ENCODE data around the gene KRTAP13-3. TPM values are rescaled to one million over a fixed set of nuclear protein-coding genes. Genes with fewer than 3 reads are reported as not detected.

The KRTAP13-3 gene
- total RNA-seq, 3 donors from 2014 or later = not detected

DNA sequence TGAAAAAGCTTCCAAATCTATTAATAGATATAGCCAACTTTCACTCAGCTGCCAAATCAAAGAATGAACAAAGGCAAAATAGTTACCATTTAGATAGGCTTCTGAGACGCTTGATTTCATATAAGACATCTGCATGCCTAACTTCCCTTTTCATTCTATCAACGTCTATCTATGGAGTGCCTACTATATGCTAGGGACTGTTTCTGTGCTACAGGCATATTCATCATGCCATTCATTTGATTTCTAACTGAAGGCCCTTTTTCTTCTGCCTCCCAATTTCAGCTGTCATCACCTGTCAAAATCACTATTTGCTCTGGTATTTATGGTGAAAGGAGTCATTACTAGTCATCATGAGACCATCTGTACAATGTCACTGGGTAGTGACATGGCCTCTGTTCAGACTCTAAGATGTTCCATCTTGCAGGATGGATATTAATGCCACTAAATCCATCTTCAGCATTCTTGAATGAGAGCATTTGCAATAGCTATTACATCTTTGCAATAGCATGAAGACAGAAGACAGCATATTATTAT, 34.2 kb downstream of the KRTAP13-3 start:
- H3K9me3 ChIP-seq = peaks cover 0 to 8% of the 10 kb centered on the region in 2 donors
- H3K27ac ChIP-seq = no peak overlapping the region
- no peak for DNase-seq (ENCODE audit: low spot score in 2 of 2)
- H3K4me1 ChIP-seq = no peaks in the 10 kb centered on the region
- TF ChIP-seq, protein P1, sequence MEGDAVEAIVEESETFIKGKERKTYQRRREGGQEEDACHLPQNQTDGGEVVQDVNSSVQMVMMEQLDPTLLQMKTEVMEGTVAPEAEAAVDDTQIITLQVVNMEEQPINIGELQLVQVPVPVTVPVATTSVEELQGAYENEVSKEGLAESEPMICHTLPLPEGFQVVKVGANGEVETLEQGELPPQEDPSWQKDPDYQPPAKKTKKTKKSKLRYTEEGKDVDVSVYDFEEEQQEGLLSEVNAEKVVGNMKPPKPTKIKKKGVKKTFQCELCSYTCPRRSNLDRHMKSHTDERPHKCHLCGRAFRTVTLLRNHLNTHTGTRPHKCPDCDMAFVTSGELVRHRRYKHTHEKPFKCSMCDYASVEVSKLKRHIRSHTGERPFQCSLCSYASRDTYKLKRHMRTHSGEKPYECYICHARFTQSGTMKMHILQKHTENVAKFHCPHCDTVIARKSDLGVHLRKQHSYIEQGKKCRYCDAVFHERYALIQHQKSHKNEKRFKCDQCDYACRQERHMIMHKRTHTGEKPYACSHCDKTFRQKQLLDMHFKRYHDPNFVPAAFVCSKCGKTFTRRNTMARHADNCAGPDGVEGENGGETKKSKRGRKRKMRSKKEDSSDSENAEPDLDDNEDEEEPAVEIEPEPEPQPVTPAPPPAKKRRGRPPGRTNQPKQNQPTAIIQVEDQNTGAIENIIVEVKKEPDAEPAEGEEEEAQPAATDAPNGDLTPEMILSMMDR (IDR thresholded peaks at IDR 0.05) = no peak
- no peak for TF ChIP-seq POLR2A (IDR thresholded peaks at IDR 0.05)
- no peak for TF ChIP-seq POLR2AphosphoS5 (IDR thresholded peaks at IDR 0.05)
- intact Hi-C loops (cut with DNase I; ENCODE audit: low total_unique reads) = loop anchor here (5.0 kb wide), 1 partner anchor 114 kb away; no protein-coding TSS in a partner anchor
- no peak overlapping the region for H3K4me3 ChIP-seq
- H3K36me3 ChIP-seq = no peaks in the 10 kb centered on the region
- H3K27me3 ChIP-seq = no peaks in the 10 kb centered on the region

DNA sequence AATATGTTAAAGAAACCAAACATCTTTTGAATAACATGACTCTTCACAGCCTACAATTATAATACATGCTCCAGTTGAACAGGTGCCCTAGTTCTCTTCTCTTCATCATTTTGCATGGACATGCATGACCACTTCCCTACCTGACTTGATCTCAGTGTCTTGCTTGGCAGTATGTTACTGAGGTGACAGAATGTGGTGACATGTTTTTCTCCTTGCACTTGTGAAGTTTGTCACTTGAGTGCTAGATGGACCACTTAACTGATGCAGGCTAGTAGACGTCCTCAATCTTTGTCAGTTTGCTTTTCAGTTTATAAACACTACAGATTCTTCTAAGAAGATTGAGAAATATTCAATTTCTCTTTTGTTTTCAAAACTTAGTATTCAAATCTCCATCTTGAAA, 43.5 kb downstream of the KRTAP13-3 start:
- no peaks in the 10 kb centered on the region for H3K9me3 ChIP-seq
- no peak for DNase-seq (ENCODE audit: low spot score in 2 of 2)
- no peaks in the 10 kb centered on the region for H3K4me1 ChIP-seq
- TF ChIP-seq, protein P1 (IDR thresholded peaks at IDR 0.05) = no peak
- no peak for TF ChIP-seq POLR2AphosphoS5 (IDR thresholded peaks at IDR 0.05)
- TF ChIP-seq POLR2A (IDR thresholded peaks at IDR 0.05) = no peak
- no peak overlapping the region for H3K4me3 ChIP-seq
- H3K27ac ChIP-seq = no peak overlapping the region
- intact Hi-C loops (cut with DNase I; ENCODE audit: low total_unique reads) = no loop called here
- H3K27me3 ChIP-seq = no peaks in the 10 kb centered on the region
- H3K36me3 ChIP-seq = no peaks in the 10 kb centered on the region

Other genes with a start within 250 kb of the KRTAP13-3 start
- 100 to 1,000 TPM in 1 of 3 donors, 10 to 100 TPM in 1, under 1 TPM in 1; 0.16 to 213 (median 39.7) TPM for gene CLDN8, start 209.8 kb downstream of the KRTAP13-3 start, total RNA-seq
- not detected for gene KRTAP24-1, start 143.0 kb downstream of the KRTAP13-3 start, total RNA-seq
- not detected for gene KRTAP25-1, start 136.4 kb downstream of the KRTAP13-3 start, total RNA-seq
- not detected for gene KRTAP26-1, start 105.6 kb downstream of the KRTAP13-3 start, total RNA-seq
- not detected for gene KRTAP27-1, start 88.2 kb downstream of the KRTAP13-3 start, total RNA-seq
- not detected for gene KRTAP23-1, start 77.3 kb downstream of the KRTAP13-3 start, total RNA-seq
- gene KRTAP13-2, start 53.7 kb downstream of the KRTAP13-3 start, total RNA-seq = not detected
- gene KRTAP13-1, start 29.9 kb downstream of the KRTAP13-3 start, total RNA-seq = not detected
- not detected for gene KRTAP13-4, start 4.3 kb upstream of the KRTAP13-3 start, total RNA-seq
- gene KRTAP15-1, start 14.3 kb upstream of the KRTAP13-3 start, total RNA-seq = not detected
- gene KRTAP19-1, start 54.4 kb upstream of the KRTAP13-3 start, total RNA-seq = not detected
- gene KRTAP19-2, start 61.5 kb upstream of the KRTAP13-3 start, total RNA-seq = not detected
- gene KRTAP19-3, start 66.1 kb upstream of the KRTAP13-3 start, total RNA-seq = not detected
- not detected for gene KRTAP19-4, start 71.2 kb upstream of the KRTAP13-3 start, total RNA-seq
- not detected for gene KRTAP19-5, start 76.2 kb upstream of the KRTAP13-3 start, total RNA-seq
- not detected for gene KRTAP19-6, start 115.9 kb upstream of the KRTAP13-3 start, total RNA-seq
- gene KRTAP19-7, start 135.4 kb upstream of the KRTAP13-3 start, total RNA-seq = not detected
- gene KRTAP22-2, start 164.5 kb upstream of the KRTAP13-3 start, total RNA-seq = not detected
- gene KRTAP6-3, start 166.5 kb upstream of the KRTAP13-3 start, total RNA-seq = not detected
- not detected for gene KRTAP6-2, start 173.0 kb upstream of the KRTAP13-3 start, total RNA-seq
- not detected for gene KRTAP22-1, start 175.2 kb upstream of the KRTAP13-3 start, total RNA-seq
- not detected for gene KRTAP6-1, start 188.0 kb upstream of the KRTAP13-3 start, total RNA-seq
- not detected for gene KRTAP20-1, start 190.5 kb upstream of the KRTAP13-3 start, total RNA-seq
- not detected for gene KRTAP20-4, start 194.7 kb upstream of the KRTAP13-3 start, total RNA-seq
- not detected for gene KRTAP20-2, start 209.3 kb upstream of the KRTAP13-3 start, total RNA-seq
- not detected for gene KRTAP20-3, start 216.9 kb upstream of the KRTAP13-3 start, total RNA-seq

All from breast epithelium (tissue), 4 donors.